Measurements from ENCODE around the gene BLACAT1.

The BLACAT1 gene

DNA sequence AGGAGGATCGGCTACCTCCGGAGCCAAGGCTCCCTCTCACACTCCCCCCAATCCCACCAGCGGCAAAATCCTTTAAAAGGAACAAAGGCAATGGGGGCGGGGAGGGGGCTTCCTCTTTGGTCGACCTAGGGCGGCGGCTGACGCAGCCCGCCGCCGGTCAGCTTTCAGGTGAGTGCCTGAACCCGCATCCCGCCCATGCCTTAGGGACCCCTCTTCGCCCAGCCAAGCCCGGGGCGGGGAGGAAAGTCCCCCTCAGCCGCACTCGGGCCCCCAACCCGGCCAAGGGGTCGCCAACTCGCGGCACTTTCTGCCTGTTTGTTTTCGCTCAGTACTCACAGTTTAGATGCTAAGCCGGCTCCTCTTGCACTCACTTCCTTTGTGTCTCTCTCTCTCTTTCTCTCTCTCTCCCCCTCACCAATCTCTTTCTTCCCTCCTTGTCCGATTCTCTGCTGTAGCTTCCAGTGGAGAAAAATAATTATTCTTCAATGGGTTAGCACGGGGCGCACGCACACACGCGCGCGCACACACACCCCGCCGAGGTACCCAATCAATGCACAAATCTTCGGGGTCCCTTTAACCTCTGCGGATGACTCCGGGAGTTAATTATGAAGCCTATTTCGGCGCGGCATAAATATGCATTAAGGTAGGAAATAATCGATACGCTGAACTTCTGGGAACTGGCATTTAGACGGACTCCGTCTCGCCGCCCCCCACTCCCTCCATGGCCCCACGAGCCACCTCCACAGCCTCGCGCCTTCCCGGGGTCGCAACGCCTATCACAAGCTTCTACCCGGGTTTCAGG lies at the start of gene BLACAT1:
BLACAT1 (minus strand) TSS at position 465 of the 802 bp plus-strand sequence.
- Mint-ChIP-seq H3K9me3 (no peaks in the 10 kb centered on the region), H3K27me3 (ENCODE audit: low read depth) (peaks cover 72% of the 10 kb centered on the region), H3K4me1 (ENCODE audit: low read depth) (peaks cover 2% of the 10 kb centered on the region), H3K36me3 (ENCODE audit: low read depth) (no peaks in the 10 kb centered on the region), H3K27ac (no peak within 1 kb of the TSS), H3K4me3 (no peak within 1 kb of the TSS)
- DNase-seq (ENCODE audit: low spot score): no peak

DNA sequence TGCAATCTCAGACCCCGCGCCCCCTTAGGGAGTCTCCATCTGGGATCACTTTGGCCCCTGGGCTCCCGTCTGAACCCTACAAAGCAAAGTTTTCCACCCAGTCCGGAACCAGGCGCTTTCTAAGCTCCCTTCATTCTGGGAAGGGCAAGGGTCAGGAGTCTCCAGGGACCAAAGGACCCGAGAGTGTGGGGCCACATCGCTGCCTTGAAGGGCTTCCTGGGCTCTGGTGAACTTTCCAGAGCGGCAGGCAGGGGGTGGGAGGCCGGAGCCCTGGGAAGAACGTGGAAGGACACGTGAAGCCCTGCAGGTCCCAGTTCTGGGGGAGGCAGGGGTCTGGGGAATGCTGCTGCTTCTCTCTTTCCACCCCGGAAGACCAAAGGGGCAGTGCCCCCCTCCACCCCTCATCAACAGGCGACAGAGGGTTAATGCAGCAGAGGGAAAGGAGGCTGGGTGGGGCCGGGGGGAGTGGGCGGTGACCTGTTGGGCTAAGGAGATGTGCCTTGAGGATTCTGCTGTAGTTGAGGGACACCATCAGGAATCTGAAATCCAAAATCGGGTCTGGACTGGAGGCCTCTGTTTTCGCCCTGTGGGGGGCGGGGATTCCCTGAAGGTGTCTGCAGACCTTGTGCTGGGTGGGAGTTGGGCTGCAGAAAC lies 49.4 kb upstream of the BLACAT1 start:
- H3K4me3 Mint-ChIP-seq: peak overlapping the region; percentile 27
- no peak for DNase-seq (ENCODE audit: low spot score)
- H3K27ac Mint-ChIP-seq: no peak overlapping the region
- no peaks in the 10 kb centered on the region for H3K9me3 Mint-ChIP-seq
- H3K36me3 Mint-ChIP-seq (ENCODE audit: low read depth): no peaks in the 10 kb centered on the region
- H3K27me3 Mint-ChIP-seq (ENCODE audit: low read depth): peaks cover 29% of the 10 kb centered on the region
- peaks cover 2% of the 10 kb centered on the region for H3K4me1 Mint-ChIP-seq (ENCODE audit: low read depth)

DNA sequence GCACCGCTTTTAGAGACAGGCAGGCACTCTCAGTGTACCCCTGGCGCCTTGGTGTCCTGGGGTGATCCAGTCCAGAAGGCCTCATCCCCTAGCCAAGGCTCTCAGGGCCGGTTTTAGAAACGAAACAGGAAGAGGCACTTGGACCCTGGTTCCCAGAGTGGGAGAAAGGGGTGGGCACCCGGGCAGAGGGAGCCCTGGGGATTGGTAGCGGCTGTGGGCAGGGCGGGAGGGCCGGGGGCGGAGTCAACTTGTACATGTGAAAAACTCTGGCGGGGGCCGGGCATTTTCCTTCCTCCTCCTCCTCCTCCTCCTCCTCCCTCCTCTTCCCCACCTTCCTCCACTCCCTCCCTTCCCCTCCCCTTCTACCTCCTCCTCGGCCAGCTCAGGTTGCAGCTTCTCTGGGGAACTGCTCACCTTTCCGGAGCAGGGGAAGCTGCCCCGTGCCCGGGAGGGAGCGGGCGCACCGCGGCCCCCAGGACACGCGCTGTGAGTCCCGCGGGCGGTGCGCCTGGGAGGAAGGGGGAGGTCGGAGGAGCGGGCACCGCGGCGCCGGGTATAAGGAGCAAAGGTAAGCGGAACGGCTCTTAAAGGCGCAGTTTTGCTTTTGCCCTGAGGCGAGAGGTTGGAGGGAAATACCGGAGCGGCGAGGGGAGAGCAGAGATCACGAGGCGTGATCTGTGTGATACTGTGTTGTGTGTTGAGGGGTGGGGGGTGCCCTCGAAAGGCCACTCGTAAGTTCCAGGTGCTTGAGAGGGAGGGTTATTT lies 48.6 kb upstream of the BLACAT1 start, which contains the start of gene CDK18:
CDK18 (plus strand) TSS at position 359 of the 765 bp plus-strand sequence. CDS start 18,499 bp downstream, outside the sequence.
- H3K4me3 Mint-ChIP-seq: peak within 1 kb of the TSS; percentile 74
- H3K27me3 Mint-ChIP-seq (ENCODE audit: low read depth): peaks cover 29% of the 10 kb centered on the region
- no peak for DNase-seq (ENCODE audit: low spot score)
- peaks cover 2% of the 10 kb centered on the region for H3K4me1 Mint-ChIP-seq (ENCODE audit: low read depth)
- H3K36me3 Mint-ChIP-seq (ENCODE audit: low read depth): no peaks in the 10 kb centered on the region
- no peaks in the 10 kb centered on the region for H3K9me3 Mint-ChIP-seq
- H3K27ac Mint-ChIP-seq: no peak within 1 kb of the TSS

DNA sequence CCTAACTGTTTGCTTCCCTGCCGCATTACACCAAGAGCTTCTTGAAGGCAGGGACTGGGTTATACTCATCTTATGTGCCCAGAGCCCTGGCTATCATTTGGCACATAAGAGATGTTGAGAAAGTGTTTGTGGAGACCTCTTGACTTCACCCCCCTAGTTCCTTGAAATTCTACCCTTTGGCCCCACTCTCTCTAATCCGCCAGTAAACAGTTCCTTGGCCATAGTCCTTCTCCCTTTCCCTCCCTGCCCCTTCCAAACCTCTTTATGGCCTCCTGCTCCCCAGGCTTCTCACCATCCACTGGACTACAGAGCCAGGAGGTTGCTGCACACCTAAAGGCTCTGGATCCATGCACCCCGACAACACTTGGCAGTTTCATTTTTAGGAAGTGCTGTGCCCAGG lies 47.1 kb upstream of the BLACAT1 start:
- no peaks in the 10 kb centered on the region for H3K9me3 Mint-ChIP-seq
- peaks cover 29% of the 10 kb centered on the region for H3K27me3 Mint-ChIP-seq (ENCODE audit: low read depth)
- no peak overlapping the region for H3K27ac Mint-ChIP-seq

DNA sequence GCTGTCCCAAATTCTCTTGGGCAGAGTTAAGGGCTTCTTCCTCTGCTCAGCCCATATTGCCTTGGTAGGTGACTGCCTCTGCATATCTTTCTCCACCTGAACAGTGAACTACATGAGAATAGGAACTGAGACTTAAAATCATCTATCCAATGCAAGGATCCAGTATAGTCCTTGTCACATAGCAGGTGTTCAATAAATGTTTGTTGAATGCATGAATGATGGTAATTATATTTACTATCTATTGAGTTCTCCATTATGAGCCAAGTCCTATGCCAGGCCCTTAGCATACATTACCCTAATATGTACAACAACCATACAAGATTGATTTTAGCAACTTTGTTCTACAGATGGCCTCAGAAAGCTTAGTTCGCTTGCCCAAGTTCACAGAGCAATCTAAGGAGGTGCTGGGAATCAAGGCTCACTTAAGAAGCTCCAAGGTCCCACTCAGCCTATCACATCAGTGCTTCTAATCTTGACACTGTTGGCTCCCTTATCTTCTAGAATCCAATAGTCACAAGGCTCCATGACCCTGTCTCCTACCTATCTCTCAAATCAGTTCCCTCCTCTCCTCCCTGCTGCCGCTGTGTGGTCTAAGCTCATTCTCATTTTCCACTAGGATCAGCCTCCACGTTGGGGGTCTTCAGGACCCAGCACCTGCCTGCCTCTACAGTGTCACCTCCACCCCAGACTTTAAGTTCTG lies 46.4 kb upstream of the BLACAT1 start:
- peaks cover 2% of the 10 kb centered on the region for H3K4me1 Mint-ChIP-seq (ENCODE audit: low read depth)

More for the DNA sequence above, 47.1 kb upstream of the BLACAT1 start:
- no peak overlapping the region for H3K4me3 Mint-ChIP-seq
- no peak for DNase-seq (ENCODE audit: low spot score)
- H3K36me3 Mint-ChIP-seq (ENCODE audit: low read depth): no peaks in the 10 kb centered on the region
- peaks cover 2% of the 10 kb centered on the region for H3K4me1 Mint-ChIP-seq (ENCODE audit: low read depth)

DNA sequence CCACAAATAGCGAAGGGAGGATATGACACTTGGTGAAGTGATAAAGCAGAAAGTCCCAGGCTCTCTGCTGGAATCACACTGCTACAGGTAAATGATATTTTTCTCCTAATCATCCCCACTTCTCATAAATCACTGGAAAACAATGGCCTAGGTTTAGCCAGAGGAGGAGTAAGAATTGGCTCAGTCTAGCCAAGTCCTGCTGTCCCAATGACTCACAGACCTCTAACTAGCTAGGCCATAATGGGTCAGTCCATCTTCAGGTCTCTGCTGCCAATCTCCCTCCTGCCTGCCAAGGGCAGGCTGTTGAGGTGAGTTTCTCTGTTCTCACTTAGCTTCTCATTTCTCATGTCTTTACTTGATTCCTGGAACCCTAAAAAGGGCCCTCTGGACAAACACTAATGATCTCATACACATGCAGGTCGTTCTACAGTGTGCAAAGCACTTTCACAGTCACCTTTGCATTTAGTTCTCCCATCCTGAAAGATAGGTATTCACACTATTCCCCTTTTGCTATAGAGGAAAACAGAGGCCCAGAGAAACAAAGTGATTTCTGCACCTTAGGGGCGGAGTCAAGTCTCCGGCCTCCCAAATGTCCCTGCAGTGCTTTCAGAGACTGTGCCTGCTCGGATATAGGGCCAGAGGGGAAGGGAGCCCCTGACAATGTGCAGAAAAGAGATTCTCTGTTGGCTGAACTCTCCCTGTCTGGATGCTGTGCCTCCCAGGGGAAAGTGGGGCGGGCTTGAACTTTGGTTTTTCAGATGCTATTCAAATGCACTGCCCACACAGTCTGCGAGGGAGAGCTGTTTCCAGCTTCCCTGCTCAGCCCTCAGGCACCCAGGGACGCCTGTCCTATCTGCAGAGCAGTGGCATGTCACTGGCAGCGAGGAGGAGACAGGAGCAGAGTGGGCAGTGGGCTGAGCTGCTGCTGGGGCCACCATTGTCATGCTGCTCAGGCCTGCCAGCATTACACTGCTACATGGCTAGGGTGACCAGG lies 44.7 kb upstream of the BLACAT1 start:
- Mint-ChIP-seq H3K27me3 (ENCODE audit: low read depth) (peaks cover 29% of the 10 kb centered on the region), H3K9me3 (no peaks in the 10 kb centered on the region), H3K4me1 (ENCODE audit: low read depth) (peaks cover 2% of the 10 kb centered on the region), H3K36me3 (ENCODE audit: low read depth) (no peaks in the 10 kb centered on the region), H3K27ac (no peak overlapping the region), H3K4me3 (no peak overlapping the region)
- DNase-seq (ENCODE audit: low spot score): no peak

More for the DNA sequence above, 46.4 kb upstream of the BLACAT1 start:
- no peak for DNase-seq (ENCODE audit: low spot score)
- Mint-ChIP-seq H3K4me3 (no peak overlapping the region), H3K27me3 (ENCODE audit: low read depth) (peaks cover 29% of the 10 kb centered on the region), H3K36me3 (ENCODE audit: low read depth) (no peaks in the 10 kb centered on the region), H3K9me3 (no peaks in the 10 kb centered on the region), H3K27ac (no peak overlapping the region)

DNA sequence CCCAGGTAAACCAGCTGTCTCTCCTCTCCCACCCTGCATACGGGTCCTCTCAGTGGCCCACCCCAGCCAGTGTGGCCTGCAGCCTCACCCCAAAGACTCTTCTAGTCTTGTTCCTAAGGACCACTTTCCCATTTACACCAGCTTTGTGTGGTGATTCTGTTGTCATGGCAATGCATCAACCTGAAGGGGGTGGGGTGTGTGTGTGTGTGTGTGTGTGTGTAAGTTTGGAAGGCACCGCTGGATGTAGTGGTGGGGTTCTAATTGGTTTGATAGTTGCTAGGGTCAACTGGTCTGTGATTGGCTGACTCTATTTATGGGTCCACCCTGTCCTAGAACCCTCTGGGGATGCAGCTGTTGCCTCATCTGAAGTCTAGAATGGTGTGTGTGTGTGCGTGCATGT lies 43.9 kb upstream of the BLACAT1 start:
- Mint-ChIP-seq H3K27me3 (ENCODE audit: low read depth) (peaks cover 22% of the 10 kb centered on the region), H3K4me1 (ENCODE audit: low read depth) (peaks cover 2% of the 10 kb centered on the region), H3K27ac (no peak overlapping the region), H3K36me3 (ENCODE audit: low read depth) (no peaks in the 10 kb centered on the region), H3K4me3 (no peak overlapping the region), H3K9me3 (no peaks in the 10 kb centered on the region)
- DNase-seq (ENCODE audit: low spot score): no peak

DNA sequence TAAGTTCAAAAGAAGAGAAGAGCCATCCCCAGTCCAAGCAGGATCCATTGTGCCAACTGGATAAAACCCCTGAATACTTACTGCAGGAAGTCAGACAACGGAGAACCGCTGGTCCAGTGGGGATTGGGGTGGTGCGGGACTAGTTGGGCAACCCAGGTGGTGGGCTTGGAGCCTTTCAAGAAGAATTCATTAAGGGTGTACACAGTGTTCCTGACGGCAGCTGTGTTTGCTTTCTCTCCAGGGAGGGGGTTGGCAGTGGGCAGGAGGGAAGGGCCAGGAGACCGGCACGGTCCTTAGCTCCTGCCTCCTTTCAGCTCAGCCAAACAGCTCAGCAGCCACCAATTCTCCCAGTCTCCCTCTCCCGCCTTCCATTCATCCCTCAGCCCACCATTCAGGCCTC lies 41.5 kb upstream of the BLACAT1 start:
- Mint-ChIP-seq H3K27ac (no peak overlapping the region), H3K4me3 (no peak overlapping the region), H3K9me3 (no peaks in the 10 kb centered on the region), H3K4me1 (ENCODE audit: low read depth) (no peaks in the 10 kb centered on the region), H3K27me3 (ENCODE audit: low read depth) (peaks cover 11% of the 10 kb centered on the region), H3K36me3 (ENCODE audit: low read depth) (no peaks in the 10 kb centered on the region)
- no peak for DNase-seq (ENCODE audit: low spot score)

DNA sequence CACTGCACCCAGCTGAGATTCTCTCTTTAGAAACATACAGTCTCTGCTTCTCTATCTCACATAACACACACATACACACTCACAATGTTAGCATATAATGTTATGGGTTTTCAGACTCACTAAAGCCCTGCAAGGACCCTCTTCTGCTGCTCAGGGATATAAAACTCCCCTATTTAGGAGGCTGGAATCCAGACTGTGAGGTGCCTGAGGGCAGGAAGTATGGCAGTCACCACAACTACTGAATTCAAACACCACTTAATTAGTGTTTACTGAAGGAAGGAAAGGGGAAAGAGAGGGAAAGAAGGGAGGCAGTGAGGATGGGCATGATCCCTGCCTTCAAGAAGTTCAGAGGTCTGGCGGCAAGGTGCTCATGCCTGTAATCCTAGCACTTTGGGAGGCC lies 40.8 kb upstream of the BLACAT1 start:
- no peaks in the 10 kb centered on the region for H3K9me3 Mint-ChIP-seq
- no peak overlapping the region for H3K4me3 Mint-ChIP-seq
- no peak overlapping the region for H3K27ac Mint-ChIP-seq
- DNase-seq (ENCODE audit: low spot score): no peak
- peaks cover 13% of the 10 kb centered on the region for H3K27me3 Mint-ChIP-seq (ENCODE audit: low read depth)
- H3K36me3 Mint-ChIP-seq (ENCODE audit: low read depth): no peaks in the 10 kb centered on the region
- H3K4me1 Mint-ChIP-seq (ENCODE audit: low read depth): no peaks in the 10 kb centered on the region

DNA sequence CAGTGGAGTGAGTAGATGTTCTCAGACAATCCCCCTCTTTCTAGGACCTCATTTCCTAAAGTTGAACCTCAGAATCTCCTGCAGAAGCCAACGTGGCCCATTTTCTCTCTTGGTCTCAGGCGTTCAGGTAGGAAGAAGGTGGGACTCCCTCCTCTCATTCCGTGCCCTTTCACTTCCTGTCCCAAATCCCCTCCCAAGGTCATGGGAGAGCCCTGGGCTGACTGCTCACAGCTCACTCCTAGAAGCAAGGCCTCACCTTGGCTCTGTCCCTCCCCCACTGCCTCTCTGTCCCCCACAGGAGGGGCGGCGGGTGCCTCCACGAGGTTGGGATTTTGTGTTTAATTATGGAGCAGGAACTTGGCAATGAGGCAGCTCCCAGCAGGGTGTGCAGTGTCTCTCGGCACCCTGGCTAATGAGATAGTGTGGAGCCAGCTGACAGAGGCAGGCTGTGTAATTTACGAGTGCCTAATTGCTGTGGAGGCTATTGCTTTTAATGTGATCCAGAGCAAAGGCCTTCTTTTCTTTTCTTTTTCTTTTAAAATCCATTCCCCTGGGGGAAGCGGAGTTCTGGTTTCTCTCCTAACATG lies 39.5 kb upstream of the BLACAT1 start:
- DNase-seq (ENCODE audit: low spot score): no peak
- peaks cover 13% of the 10 kb centered on the region for H3K27me3 Mint-ChIP-seq (ENCODE audit: low read depth)
- no peaks in the 10 kb centered on the region for H3K36me3 Mint-ChIP-seq (ENCODE audit: low read depth)
- no peaks in the 10 kb centered on the region for H3K9me3 Mint-ChIP-seq
- no peak overlapping the region for H3K4me3 Mint-ChIP-seq
- H3K27ac Mint-ChIP-seq: no peak overlapping the region
- peaks cover under 1% of the 10 kb centered on the region for H3K4me1 Mint-ChIP-seq (ENCODE audit: low read depth)

DNA sequence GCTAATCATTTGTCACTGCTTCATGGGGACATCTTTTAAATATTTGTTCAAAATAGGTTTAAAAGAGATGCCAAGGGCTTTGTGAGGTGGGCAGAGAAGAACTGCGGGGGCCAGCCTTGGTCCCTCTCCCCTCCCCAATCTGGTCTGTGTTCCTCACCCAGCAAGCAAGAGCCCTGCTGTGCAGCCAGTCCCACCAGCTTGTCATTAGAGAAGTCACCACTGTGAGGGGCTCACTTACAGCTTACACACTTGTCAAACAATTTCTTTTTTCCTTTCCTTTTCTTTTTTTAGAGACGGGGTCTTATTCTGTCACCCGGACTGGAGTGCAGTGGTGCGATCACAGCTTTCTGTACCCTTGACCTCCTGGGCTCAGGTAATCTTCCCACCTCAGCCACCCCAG lies 38.3 kb upstream of the BLACAT1 start:
- Mint-ChIP-seq H3K27ac (no peak overlapping the region), H3K4me1 (ENCODE audit: low read depth) (peaks cover 5% of the 10 kb centered on the region), H3K4me3 (no peak overlapping the region), H3K27me3 (ENCODE audit: low read depth) (peaks cover 17% of the 10 kb centered on the region), H3K36me3 (ENCODE audit: low read depth) (no peaks in the 10 kb centered on the region), H3K9me3 (no peaks in the 10 kb centered on the region)
- DNase-seq (ENCODE audit: low spot score): no peak

DNA sequence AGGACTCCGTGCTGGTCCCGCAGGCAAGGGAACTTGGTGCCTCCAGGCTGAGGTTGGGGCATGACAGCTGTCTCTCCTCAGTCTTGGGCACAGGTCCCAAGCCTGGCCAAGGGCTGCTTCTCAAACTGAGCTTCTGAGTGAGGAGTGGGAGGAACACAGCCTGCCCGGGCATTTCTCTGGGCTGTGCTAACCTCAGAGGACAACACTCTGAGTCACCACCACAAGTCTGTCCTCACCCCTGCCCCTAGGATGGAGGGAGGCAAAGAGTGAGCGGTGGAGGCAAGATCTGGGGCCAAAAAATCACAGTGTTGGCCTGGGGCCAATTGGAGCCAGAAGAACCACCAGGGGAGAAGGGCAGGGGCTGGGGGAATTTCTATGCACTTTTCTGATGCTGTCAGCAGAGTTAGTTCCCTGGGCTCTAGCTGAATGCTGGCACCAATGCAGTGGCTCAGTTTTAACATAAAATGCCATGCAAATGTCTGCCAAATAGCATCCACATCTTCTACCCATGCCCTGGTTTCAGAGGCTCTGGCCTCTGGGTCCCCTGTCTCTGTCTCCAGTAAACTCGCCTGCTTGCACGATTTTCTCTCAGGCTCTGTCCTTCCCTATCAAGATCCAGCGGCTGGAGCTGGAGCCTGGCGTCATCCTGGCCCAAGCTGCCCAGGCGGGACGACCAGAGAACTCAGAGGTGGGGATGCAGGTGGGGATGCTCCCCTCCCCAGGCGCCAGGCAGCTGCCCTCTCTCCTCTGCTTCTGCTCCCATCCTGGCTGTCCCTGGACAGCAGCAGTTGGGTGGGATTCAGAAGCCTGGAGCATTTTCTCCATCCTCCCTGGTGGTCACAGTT lies 37.6 kb upstream of the BLACAT1 start:
- Mint-ChIP-seq H3K9me3 (no peaks in the 10 kb centered on the region), H3K36me3 (ENCODE audit: low read depth) (no peaks in the 10 kb centered on the region), H3K27ac (no peak overlapping the region), H3K4me3 (no peak overlapping the region), H3K27me3 (ENCODE audit: low read depth) (peaks cover 20% of the 10 kb centered on the region), H3K4me1 (ENCODE audit: low read depth) (peaks cover 5% of the 10 kb centered on the region)
- no peak for DNase-seq (ENCODE audit: low spot score)

All from T-helper 2 cell treated with Interferon-gamma antibody and Interleukin-4, amounts not matched to agents 5 μg/mL and 100 μg/mL, for 36 hours (primary cell).